Measurements from ENCODE around the gene RIPK3.

Gene RIPK3

DNA sequence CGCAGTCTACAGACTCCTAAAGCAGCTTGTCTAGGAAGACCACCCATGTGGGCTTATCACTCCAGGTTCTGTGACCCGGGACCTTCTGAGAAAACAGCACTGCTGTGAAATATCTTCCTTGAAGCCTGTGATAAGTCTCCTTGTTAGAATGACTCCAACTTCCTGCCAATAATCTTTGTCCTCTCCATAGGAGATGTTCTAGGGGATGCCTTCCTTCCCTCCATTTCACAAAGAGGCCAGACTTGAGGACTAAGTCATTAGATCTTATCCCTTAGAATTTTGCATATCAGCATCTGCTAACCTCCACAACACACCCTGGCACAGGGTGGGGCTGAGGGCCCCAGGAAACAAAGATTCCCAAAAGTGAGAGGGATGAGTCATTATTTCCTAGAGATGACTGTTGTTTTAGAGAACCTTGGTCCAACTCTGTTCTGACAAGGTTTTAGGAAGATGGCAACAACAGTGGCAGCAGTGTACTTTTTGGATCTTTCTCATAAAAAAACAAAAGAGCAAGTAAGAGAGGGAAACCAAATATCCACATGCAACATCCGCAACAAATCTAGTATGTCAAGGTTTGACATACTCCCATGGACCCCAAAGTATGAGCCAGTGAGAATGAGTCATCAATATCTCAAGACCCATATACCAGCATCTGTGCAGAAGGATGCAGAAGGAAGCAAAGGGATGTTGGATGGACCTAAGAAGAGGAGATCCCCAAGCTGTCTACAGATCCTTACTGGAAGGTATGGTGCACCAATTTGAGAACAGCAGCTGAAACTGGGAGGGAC lies 22.5 kb downstream of the RIPK3 start:
- DNase-seq: no peak

DNA sequence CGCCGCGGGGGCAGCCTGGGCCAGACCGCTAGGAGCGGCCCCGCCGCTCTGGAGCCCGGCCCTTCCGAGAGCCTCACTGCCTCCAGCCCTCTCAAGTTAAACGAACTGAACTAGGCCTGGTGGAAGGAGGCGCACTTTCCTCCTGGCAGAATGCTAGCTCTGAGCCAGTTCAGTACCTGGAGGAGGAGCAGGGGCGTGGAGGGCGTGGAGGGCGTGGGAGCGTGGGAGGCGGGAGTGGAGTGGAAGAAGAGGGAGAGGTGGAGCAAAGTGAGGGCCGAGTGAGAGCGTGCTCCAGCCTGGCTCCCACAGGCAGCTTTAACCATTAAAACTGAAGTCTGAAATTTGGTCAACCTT lies 23.2 kb downstream of the RIPK3 start:
- DNase-seq: no peak

DNA sequence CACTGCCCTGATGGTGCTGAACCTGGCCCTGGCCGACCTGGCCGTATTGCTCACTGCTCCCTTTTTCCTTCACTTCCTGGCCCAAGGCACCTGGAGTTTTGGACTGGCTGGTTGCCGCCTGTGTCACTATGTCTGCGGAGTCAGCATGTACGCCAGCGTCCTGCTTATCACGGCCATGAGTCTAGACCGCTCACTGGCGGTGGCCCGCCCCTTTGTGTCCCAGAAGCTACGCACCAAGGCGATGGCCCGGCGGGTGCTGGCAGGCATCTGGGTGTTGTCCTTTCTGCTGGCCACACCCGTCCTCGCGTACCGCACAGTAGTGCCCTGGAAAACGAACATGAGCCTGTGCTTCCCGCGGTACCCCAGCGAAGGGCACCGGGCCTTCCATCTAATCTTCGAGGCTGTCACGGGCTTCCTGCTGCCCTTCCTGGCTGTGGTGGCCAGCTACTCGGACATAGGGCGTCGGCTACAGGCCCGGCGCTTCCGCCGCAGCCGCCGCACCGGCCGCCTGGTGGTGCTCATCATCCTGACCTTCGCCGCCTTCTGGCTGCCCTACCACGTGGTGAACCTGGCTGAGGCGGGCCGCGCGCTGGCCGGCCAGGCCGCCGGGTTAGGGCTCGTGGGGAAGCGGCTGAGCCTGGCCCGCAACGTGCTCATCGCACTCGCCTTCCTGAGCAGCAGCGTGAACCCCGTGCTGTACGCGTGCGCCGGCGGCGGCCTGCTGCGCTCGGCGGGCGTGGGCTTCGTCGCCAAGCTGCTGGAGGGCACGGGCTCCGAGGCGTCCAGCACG lies 23.8 kb downstream of the RIPK3 start:
- no peak for DNase-seq

DNA sequence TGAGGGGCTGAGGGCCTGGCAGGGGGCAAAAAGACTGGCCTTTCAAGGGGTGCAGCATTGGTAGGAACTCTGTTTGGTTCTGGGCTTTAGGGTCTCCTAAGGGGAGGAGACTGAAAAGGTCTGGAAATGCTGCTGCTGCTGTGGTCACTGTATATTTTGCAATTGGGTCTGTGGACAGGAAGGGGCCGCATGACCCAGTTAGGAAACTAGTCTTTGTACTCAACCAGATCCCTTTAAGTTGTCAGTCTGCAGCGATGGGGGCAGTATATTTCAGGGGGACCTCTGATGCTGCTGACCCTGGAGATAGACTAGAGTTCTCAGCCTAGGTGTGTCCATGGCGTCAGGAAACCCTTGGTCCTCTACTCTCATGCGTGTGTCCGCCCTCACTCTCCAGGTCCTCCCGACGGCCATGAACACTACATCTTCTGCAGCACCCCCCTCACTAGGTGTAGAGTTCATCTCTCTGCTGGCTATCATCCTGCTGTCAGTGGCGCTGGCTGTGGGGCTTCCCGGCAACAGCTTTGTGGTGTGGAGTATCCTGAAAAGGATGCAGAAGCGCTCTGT lies 24.5 kb downstream of the RIPK3 start:
- no peak for DNase-seq

DNA sequence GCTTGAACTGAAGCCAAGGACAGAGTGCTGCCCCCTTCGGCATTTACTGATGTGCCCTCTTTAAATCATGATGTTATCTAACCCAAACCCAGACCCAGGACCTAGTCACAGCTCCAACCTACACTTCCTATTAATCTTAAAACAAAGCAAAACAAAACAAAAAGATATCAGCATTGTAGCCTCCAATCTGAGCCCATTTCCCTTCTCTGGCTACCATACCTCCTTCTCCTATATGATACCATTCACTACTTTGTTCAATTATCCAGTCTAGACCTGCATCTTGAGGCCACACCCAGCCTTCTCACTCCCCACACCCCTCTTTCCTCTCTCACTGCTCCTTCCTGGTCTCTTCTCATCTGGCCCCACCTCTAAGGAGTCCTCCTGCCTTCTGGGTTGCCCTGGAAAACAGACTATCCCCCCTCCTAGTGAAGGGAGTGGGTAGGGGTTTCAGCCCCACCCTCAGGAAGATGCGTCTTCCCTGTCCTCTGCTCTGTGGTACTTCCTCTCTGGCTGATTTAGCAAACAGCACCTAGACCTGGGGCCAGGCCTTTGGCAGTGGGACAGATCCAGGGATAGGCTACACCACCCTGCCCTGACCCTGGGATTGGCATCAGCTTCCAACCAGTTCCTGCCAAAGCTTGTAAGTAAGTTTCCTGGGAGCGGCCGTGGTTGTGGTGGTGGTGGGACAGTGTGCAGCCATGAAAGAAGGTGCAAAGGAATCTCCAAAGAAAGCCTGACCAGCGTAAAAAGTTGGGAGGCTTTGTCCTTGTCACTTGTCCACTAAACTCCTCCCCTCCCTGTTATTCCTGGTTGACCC lies 25.2 kb downstream of the RIPK3 start:
- no peak for DNase-seq

DNA sequence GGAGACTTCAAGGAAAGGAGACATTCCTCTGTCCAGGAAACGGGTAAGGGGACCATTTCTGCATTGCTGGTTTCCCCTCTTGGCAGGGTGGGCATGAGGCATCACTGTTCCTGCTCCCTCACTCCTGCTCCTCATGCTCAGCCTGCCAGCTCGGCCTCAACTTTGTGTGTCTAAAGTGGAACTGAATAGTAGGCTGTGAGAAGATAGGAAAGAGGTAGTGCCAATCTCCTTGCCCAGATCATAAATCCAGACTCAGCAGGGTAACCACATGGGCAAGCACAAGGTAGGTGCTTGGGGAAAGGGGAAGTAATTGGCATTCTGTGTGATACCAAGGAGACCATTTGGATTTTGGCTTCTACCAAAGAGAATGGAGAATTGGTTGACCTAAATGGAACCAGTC lies 25.9 kb downstream of the RIPK3 start:
- DNase-seq: no peak

DNA sequence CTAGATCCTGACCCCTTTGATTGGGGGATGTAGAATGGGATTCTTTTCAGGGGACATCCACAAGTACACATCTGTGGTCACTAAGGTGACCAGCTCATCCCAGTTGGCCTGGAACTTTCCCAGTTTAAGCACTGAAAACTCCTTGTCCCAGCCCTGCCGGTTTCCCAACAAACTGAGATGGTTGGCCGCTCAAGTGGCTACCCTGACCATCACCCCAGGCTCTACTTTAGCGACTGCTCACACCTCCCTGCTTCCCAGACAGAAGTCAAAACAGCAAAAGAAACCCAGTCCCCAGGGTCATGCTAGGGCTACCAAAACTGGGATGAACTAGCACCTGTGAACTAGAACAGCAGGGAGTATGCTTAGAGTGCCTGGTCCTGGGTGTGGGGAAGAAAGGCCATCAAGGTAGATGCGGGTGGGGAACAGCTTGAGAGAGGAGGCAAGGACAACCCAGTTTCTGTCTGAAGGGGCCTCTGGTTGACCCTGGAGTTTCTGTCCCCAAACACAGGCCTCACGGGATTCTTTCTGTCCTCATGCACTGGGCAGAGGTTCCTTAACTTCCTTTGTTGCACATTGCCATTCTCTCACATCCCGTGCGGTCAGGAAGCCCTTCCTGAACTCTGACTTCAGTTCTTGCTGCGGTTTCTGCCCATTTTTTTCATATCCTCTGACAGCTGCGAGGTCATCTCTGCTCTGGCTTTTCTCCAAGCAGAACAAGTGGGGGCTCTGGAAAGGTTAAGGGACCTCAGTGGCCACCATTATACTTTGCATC lies 26.9 kb downstream of the RIPK3 start:
- DNase-seq: no peak

DNA sequence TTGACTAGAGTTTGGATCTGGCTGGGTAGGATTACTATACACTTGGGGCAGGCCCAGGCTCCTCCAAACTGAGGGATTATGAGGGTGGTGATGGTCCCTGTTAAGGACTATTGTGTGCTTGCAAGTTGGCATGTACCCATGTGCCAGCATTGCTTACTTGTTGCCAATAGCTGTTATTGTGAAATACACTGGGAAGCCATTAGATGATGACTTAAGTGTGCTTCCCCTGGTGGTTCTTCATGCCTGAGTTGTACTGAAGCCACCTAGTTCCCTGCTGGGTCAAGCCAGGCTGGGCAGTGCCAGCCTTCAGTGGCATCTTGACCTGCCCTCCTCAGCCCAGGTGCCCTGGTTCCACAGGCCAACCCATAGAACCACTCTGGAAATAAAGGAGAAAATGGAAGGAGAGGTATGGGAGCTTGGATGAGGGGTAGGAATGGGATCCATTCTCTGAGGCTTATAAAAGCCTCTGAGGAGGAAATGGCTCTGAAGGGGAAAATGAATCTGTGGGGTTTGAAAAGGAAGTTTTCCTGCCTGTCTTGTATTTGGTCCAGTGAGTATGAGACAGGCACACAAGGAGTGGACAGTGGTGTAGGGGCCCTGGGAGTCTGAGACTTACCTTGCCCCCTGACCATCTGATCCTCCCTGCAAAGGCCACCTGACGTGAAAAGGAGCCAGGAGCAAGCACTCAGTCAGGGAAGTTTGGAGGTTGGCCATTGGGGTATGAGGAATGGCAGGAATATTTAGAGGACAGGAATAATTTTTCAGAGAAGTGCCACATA lies 27.8 kb downstream of the RIPK3 start:
- no peak for DNase-seq

DNA sequence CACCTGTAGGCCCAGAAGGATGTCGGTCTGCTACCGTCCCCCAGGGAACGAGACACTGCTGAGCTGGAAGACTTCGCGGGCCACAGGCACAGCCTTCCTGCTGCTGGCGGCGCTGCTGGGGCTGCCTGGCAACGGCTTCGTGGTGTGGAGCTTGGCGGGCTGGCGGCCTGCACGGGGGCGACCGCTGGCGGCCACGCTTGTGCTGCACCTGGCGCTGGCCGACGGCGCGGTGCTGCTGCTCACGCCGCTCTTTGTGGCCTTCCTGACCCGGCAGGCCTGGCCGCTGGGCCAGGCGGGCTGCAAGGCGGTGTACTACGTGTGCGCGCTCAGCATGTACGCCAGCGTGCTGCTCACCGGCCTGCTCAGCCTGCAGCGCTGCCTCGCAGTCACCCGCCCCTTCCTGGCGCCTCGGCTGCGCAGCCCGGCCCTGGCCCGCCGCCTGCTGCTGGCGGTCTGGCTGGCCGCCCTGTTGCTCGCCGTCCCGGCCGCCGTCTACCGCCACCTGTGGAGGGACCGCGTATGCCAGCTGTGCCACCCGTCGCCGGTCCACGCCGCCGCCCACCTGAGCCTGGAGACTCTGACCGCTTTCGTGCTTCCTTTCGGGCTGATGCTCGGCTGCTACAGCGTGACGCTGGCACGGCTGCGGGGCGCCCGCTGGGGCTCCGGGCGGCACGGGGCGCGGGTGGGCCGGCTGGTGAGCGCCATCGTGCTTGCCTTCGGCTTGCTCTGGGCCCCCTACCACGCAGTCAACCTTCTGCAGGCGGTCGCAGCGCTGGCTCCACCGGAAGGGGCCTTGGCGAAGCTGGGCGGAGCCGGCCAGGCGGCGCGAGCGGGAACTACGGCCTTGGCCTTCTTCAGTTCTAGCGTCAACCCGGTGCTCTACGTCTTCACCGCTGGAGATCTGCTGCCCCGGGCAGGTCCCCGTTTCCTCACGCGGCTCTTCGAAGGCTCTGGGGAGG lies 28.9 kb downstream of the RIPK3 start, which contains the start of gene LTB4R:
Gene LTB4R (plus strand): TSS at position 857 of the 959 bp plus-strand sequence. CDS start 4,150 bp downstream, outside the sequence.
- peak; percentile 60 for DNase-seq

DNA sequence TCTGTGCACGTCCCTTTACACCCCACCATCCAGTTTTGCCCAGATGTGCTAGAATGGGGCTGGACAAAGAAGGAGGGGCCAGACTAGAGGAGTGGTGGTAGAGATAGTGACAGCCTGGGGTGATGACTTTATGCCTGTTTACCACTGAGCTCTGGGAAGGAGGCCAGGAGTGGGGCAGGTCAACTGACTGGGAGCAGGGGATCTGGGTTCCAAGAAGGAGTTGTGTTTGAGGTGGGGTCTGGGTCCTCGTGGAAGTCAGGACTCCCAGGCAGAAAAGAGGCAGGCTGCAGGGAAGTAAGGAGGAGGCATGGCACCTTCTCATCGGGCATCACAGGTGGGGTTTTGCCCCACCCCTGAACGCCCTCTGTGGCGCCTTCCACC lies 29.5 kb downstream of the RIPK3 start:
- no peak for DNase-seq

DNA sequence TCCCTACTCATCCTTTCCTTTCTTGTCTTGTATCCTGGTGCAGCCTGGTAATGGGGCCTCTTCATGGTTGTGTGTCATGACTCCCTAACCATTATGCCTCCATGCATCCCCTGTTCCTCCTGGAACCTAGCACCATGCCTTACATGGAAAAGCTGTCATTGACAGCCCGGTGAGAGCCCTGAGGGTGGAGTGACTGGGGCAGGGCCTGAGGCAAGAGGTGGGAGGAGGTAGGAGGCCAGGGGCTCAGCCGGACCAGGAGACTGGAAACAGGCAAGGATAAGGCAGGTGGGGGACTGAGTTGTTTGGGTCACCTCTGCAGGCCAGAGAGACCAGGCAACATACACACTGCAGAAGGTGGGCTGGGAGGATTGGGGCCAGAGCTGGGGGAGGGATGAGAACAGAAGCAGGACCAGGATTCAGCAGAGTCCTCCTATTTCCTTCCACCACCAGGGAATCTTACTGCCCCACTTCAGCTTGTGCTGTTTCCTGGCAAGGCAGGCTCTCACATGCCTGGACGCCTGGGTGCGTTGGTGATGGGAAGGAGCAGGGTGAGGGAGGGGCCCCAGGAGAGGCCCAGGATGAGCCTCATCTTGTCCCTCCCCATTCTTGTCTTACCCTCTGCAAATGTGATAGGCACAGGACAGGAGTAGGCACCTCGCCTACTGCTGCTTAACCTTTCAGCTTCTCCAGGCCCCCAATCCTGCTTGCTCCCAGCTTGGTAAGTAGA lies 30.1 kb downstream of the RIPK3 start, which contains the start of gene LTB4R2:
Gene LTB4R2 (plus strand): TSS at position 603 of the 727 bp plus-strand sequence. CDS start 525 bp downstream, outside the sequence.
- DNase-seq: no peak

DNA sequence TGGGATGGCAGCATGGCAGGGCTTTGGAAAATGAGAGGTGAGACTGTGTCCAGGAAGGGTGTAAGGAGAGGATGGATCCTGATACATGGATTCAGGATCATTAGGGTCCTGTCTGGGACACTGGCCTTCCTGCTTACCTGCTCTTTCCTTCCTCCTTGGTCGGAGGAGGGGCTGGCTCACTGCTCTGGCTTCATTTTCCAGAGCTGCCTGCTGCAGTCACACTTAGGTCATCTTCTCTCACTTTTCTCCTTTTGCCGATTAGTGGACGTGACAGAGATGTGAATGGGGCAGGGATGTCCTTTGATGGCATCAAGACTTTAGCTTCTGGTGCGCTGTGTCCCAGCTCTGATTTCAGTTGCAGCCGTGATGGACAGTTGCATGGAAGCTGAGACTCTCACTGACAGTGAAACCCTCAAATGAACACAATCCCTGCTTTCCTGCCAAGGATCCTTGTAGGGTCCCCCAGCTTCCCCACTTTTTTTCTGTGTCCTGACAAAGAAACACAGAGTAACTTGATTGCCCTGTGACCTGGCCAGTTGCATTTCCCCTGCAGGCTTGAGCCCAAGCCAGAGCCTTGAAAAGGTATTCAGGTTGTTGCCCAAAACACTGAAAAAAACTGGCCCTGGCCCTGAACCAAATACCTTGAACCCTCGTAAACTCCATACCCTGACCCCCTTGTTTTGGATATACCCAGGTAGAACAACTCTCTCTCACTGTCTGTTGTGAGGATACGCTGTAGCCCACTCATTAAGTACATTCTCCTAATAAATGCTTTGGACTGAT lies 31.3 kb downstream of the RIPK3 start:
- no peak for DNase-seq

DNA sequence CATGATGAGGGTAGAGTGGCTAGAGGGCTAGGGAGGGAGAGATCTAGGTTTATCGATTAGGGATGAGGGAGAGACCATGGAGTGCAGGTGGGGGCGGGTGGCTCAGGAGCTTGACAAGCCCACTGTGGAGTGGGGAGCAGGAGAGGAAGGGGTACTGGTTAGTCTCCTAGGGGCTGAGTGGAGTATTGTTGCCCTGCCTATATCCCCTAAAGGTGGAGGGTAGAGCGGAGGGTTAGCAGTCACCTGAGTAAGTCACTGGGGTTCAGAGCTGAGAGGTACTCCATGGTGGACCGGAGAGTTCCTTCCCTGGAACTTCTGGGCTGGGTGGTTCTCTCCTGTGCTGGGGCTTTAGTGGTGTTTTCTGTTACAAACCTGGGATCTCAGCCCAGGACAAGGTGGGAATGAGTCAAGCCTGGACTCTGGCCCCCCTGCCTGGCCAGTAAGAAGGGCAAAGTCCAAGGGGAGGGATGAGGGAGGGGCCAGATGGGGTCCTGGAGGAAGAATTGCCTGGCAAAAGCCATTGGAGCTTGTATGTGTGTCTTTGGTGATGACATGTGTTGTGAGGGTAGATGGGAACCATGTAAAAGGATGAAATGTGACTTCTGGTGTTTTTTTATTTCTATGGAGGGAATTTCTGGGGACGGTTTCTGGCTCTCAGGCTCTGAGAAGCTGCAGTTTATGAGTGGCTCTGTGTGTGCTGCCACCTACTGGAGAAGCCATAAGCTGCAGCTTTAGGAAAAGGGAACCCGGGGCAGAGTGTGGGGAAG lies 32.0 kb downstream of the RIPK3 start, which contains the start of gene CIDEB:
Gene CIDEB (minus strand): TSS at position 403 of the 767 bp plus-strand sequence. CDS start 119 bp downstream, at position 284.
- DNase-seq: peak; percentile 70

DNA sequence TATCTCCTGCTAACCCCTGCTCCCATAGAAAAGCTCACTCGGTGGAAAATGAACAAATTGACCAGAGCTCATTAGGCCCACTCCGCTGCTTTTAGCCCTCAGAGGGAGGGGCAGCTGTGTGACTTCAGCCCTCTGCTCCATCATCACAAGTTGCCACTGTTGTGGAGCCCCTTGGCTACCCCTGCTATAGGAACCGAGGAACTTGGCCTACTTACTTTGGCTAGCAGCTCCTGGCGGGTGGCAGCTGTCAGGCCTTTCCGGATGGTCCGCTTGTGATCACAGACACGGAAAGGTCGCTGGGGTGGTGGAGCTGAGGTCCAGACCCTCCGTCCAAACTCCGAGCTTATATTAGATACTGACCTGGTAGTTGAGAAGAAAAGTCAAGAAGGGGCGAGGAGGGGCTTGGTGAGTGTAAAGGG lies 32.6 kb downstream of the RIPK3 start:
- no peak for DNase-seq

DNA sequence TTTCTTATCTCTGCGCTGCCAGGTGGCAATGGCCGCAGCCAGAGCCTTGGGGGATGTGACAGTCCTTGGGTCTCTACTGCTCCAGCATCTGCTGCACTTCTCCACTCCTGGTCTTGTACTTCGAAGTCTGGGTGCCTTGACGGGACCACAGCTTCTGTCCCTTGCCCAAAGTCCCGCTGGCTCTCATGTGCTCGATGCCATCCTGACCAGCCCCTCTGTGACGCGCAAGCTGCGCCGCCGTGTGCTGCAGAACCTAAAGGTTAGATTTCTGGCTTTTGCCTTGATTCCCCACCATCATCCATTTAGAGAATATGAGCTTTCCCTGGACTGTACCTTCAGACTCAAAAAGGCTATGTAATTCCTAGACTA lies 35.8 kb downstream of the RIPK3 start:
- no peak for DNase-seq

DNA sequence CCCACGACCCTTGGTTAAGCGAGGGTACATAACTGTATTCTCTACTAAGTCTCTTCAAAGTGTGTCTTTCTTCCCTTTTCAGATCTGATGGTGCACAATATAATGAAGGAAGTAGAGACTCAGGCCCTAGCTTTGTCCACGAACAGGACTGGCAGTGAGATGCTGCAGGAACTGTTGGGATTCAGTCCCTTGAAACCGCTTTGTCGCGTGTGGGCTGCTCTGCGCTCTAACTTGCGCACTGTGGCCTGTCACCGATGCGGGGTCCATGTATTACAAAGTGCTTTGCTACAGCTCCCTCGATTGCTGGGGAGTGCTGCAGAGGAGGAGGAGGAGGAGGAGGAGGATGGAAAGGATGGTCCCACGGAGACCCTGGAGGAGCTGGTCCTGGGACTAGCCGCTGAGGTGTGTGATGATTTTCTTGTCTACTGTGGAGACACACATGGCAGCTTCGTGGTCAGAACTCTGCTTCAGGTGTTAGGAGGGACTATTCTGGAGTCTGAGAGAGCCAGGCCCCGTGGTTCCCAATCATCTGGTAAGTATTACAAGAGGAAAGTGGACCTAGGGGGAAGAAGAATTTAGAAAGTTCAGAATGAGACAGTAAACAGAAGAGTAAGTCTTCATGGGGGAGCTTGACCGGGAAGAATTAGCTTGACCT lies 39.3 kb downstream of the RIPK3 start:
- DNase-seq: no peak
